Naive thymus-derived CD4-positive, alpha-beta T cell (primary cell): ENCODE measurements around the gene GNPTG. TPM values are rescaled to one million over a fixed set of nuclear protein-coding genes. Genes with fewer than 3 reads are reported as not detected.

Experiments
- ATAC-seq: fragments of 150-1000 bp; cut with Tn5 transposase; 2 replicates; pipeline ENCODE4 v1.10.0; 2021; ENCODE audit warnings: mild to moderate bottlenecking, moderate library complexity
- CTCF ChIA-PET: fragments of 350-600 bp; sonication (Branson Sonifier 250); formaldehyde crosslinking; loops from one replicate; lab custom pipeline; 2021; ENCODE audit warnings: antibody characterized with exemption; lab: Charles Lee
- POLR2A ChIA-PET: fragments of 350-600 bp; sonication (Branson Sonifier 250); formaldehyde crosslinking; loops from one replicate; lab custom pipeline; 2021; ENCODE audit warnings: antibody characterized with exemption, inconsistent platforms; lab: Charles Lee
- DNase-seq, 9 donors: peaks; one replicate each; pipeline versions ENCODE4 v3.0.0 to v3.0.0-alpha.2; 2020 to 2022; ENCODE audit warnings: mixed read lengths in 1 of 9
- H3K27ac ChIP-seq: one replicate; pipeline ENCODE4 v1.7.0; 2013; ENCODE audit warnings: mild to moderate bottlenecking, low read depth, low read length, moderate library complexity
- H3K27me3 ChIP-seq, 2 donors: one replicate each; pipeline ENCODE4 v1.7.0; 2013; ENCODE audit warnings: low read length in 2 of 2, mild to moderate bottlenecking in 2 of 2, moderate library complexity in 2 of 2; ENCODE audit not compliant: control insufficient read depth in 2 of 2, insufficient read depth in 2 of 2
- H3K36me3 ChIP-seq, 3 experiments: 1 replicate in 2 of 3; 2 replicates in 1 of 3; pipeline ENCODE4 v1.7.0; 2013; ENCODE audit warnings: low read length in 3 of 3, mild to moderate bottlenecking in 3 of 3, moderate library complexity in 1 of 3; ENCODE audit not compliant: insufficient read depth in 3 of 3, control insufficient read depth in 2 of 3
- H3K4me1 ChIP-seq, 2 donors: one replicate each; pipeline ENCODE4 v1.7.0; 2013; ENCODE audit warnings: low read length in 2 of 2, mild to moderate bottlenecking in 2 of 2, moderate library complexity in 1 of 2; ENCODE audit not compliant: control insufficient read depth in 2 of 2, insufficient read depth in 2 of 2
- H3K4me3 ChIP-seq: 2 replicates; pipeline ENCODE4 v1.7.0; 2013; ENCODE audit warnings: mild to moderate bottlenecking, low read length
- H3K9me3 ChIP-seq, 3 experiments: 1 replicate in 2 of 3; 2 replicates in 1 of 3; pipeline ENCODE4 v1.7.0; 2013; ENCODE audit warnings: low read length in 3 of 3; ENCODE audit not compliant: control insufficient read depth in 2 of 3
- H3K27ac Mint-ChIP-seq, 9 donors: one replicate each; pipeline ENCODE4 v1.8.0; 2020 to 2022; ENCODE audit warnings: mixed read lengths in 9 of 9, mild to moderate bottlenecking in 8 of 9, moderate library complexity in 5 of 9, inconsistent platforms in 2 of 9
- H3K27me3 Mint-ChIP-seq, 5 donors: one replicate each; pipeline ENCODE4 v1.8.0; 2021 to 2022; ENCODE audit warnings: mixed read lengths in 5 of 5, mild to moderate bottlenecking in 1 of 5
- H3K36me3 Mint-ChIP-seq, 5 donors: one replicate each; pipeline ENCODE4 v1.8.0; 2020 to 2022; ENCODE audit warnings: mixed read lengths in 5 of 5, mild to moderate bottlenecking in 3 of 5, inconsistent platforms in 1 of 5
- H3K4me1 Mint-ChIP-seq, 7 donors: one replicate each; pipeline ENCODE4 v1.8.0; 2020 to 2022; ENCODE audit warnings: mixed read lengths in 7 of 7, mild to moderate bottlenecking in 3 of 7, inconsistent platforms in 1 of 7
- H3K4me3 Mint-ChIP-seq, 10 donors: one replicate each; pipeline ENCODE4 v1.8.0; 2020 to 2022; ENCODE audit warnings: mild to moderate bottlenecking in 10 of 10, mixed read lengths in 10 of 10, moderate library complexity in 6 of 10, inconsistent platforms in 2 of 10
- H3K9me3 Mint-ChIP-seq, 11 donors: one replicate each; pipeline ENCODE4 v1.8.0; 2020 to 2022; ENCODE audit warnings: mixed read lengths in 11 of 11, mild to moderate bottlenecking in 4 of 11, inconsistent platforms in 1 of 11, moderate library complexity in 1 of 11
- intact Hi-C, 2 donors: fragments of 100-400 bp; cut with micrococcal nuclease; formaldehyde crosslinking; loops; one replicate each; pipeline ENCODE4 v1.15.1; 2023
- polyA plus RNA-seq, 2 donors: library from polyadenylated mRNA; unstranded; fragments of 300-500 nt; fragmentation: Illumina TruSeq; gene quantifications; one replicate each; pipeline ENCODE4 v1.2.3, GENCODE V29; 2021
- total RNA-seq, 6 experiments: library from RNA in 5 of 6; stranded (reverse) in 5 of 6; gene quantifications; 1 replicate in 5 of 6; 2 replicates in 1 of 6; pipeline ENCODE4 v1.2.3 and lab custom pipeline; 2021 to 2026

GNPTG gene
- total and polyA plus RNA-seq, 7 experiments from 2014 or later: 37.9 to 57.7 (median 48.6) TPM

DNA sequence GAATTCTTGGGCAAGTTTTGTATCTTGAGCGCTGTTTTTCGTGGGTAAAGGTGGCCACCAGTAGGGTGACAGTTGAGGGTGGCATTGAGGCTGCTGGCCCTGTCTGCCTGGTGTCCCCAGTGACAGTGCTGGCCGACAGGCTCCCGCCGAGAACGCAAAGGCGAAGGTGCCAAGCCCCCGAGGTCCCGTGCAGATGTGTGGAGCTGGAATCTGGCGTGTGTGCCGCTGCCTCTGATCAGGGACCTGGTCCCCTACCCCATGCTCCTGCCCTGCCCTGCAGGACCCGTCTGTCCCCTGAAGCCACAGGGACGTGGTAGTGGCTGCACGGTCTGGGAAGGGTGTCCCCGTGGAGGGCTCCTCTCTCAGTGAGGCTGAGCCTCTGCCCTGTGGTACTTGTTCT is 38.8 kb upstream of the GNPTG start:
- no peak overlapping the region for H3K4me3 ChIP-seq
- intact Hi-C loops: no loop called here
- DNase-seq: no peak
- Mint-ChIP-seq H3K4me3 (peak overlapping the region in 9 of 10 donors; percentile 38 to 100 (median 64)), H3K4me1 (peaks cover 18 to 48% (median 33%) of the 10 kb centered on the region in 7 donors), H3K9me3 (peaks cover 0 to 4% (median 0%) of the 10 kb centered on the region in 11 donors), H3K36me3 (peaks cover 0 to 32% (median 18%) of the 10 kb centered on the region in 5 donors), H3K27ac (peak overlapping the region in 2 of 9 donors; percentile 25 to 43), H3K27me3 (no peaks in the 10 kb centered on the region)
- no peak for ATAC-seq
- POLR2A ChIA-PET: no interaction called here
- CTCF ChIA-PET: no interaction called here
- peaks cover 26 to 27% of the 10 kb centered on the region in 2 donors for H3K4me1 ChIP-seq
- no peaks in the 10 kb centered on the region for H3K9me3 ChIP-seq
- no peak overlapping the region for H3K27ac ChIP-seq
- H3K36me3 ChIP-seq: peaks cover 19 to 61% (median 27%) of the 10 kb centered on the region in 3 experiments
- H3K27me3 ChIP-seq: no peaks in the 10 kb centered on the region

DNA sequence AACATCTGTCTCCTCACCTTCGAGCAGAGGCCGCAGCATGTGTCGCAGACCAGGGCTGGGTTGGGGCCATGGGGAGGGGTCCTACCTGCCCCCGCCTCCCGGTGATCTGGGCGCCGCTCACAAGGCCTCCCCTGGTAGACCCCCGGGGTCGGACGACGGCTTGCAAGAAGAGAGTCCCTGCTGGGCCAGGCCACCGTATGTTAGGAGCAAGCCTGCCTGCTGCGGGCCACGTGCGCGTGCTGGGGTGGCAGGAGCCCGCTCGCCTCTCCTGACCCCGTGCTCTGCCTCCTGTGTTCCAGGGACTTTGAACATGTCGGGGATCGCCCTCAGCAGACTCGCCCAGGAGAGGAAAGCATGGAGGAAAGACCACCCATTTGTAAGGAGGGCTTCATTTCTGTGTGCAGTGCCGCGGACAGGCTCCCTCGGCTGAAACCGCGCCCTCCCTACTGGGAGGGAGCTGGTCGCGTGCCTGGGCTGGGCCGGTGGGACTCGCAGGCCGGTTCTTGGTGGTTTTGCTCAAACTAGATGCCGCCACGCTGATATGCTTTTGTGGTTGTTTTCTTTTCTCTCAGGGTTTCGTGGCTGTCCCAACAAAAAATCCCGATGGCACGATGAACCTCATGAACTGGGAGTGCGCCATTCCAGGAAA is 37.9 kb upstream of the GNPTG start:
- Mint-ChIP-seq H3K27ac (peak overlapping the region in 2 of 9 donors; percentile 4 to 52), H3K4me1 (peaks cover 14 to 40% (median 29%) of the 10 kb centered on the region in 7 donors), H3K9me3 (peaks cover 0 to 3% (median 0%) of the 10 kb centered on the region in 11 donors), H3K4me3 (peak overlapping the region in 1 of 10 donors; percentile 26), H3K36me3 (peaks cover 4 to 39% (median 18%) of the 10 kb centered on the region in 5 donors), H3K27me3 (no peaks in the 10 kb centered on the region)
- DNase-seq (no peak), ATAC-seq (no peak)
- intact Hi-C loops: no loop called here
- Histone ChIP-seq H3K27ac (no peak overlapping the region), H3K4me1 (peaks cover 21 to 27% of the 10 kb centered on the region in 2 donors), H3K36me3 (peaks cover 19 to 70% (median 29%) of the 10 kb centered on the region in 3 experiments), H3K27me3 (no peaks in the 10 kb centered on the region), H3K9me3 (no peaks in the 10 kb centered on the region), H3K4me3 (no peak overlapping the region)
- ChIA-PET POLR2A (no interaction called here), CTCF (no interaction called here)

GRCh38 chr16:1314399-1315068 is 37.2 kb upstream of the GNPTG start:
- H3K27me3 Mint-ChIP-seq: no peaks in the 10 kb centered on the region
- no peaks in the 10 kb centered on the region for H3K27me3 ChIP-seq
- no peak for ATAC-seq
- CTCF ChIA-PET: no interaction called here
- H3K9me3 Mint-ChIP-seq: peaks cover 0 to 3% (median 0%) of the 10 kb centered on the region in 11 donors
- peaks cover 14 to 38% (median 29%) of the 10 kb centered on the region in 7 donors for H3K4me1 Mint-ChIP-seq
- H3K9me3 ChIP-seq: no peaks in the 10 kb centered on the region
- POLR2A ChIA-PET: no interaction called here
- peaks cover 21 to 27% of the 10 kb centered on the region in 2 donors for H3K4me1 ChIP-seq
- DNase-seq: no peak
- intact Hi-C loops: no loop called here
- peak overlapping the region in 3 of 9 donors; percentile 4 to 55 (median 52) for H3K27ac Mint-ChIP-seq
- no peak overlapping the region for H3K4me3 ChIP-seq
- peaks cover 4 to 39% (median 18%) of the 10 kb centered on the region in 5 donors for H3K36me3 Mint-ChIP-seq
- H3K36me3 ChIP-seq: peaks cover 24 to 77% (median 35%) of the 10 kb centered on the region in 3 experiments
- H3K4me3 Mint-ChIP-seq: peak overlapping the region in 1 of 10 donors; percentile 26
- no peak overlapping the region for H3K27ac ChIP-seq

DNA sequence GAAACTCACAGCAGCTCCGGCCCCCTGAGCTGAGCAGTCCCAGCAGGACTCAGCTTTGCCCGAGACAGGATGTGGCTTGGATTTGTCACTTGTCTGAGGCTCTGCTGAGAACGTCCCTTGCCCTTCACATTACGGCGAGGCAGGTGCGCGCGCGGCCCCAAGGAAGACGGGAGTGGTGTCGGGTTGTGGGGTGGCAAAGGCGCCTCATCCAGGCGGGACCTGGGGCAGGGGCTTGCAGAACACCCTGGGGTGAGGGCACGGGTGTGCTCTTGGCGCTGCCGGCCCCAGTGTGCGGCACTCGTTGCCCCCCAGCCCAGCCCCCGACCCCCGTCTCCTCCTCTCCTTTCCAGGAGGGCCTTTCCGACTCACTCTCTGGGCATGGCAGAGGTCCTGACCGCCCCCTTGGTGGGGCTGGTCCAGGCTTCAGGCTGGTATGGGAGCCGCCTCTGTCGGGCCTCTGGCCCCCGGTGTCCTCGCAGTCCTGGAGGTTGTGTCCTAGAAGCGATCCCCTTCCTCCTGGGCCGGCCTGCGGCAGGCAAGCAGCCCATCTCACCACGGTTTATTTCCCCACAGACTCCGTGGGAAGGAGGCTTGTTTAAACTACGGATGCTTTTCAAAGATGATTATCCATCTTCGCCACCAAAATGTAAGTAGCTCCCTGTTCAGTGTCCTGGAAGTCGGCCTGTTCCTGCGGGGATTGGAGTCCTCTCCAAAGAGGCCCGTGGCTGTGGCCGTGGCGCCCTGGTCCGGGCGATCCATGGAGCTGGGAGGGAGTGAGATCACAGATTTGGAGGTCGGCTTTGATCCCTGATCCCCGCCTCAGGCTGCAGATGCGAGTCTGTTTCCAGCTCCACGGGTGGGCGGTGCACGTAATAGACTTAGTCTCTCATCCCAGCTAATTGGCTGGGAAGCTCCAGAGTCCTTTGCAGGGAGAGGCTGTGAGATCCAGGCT is 36.4 kb upstream of the GNPTG start:
- POLR2A ChIA-PET: interaction anchor here (1.3 kb wide), 1 partner anchor 11 kb away, joined by 3 read pairs; no protein-coding TSS in a partner anchor
- H3K36me3 Mint-ChIP-seq: peaks cover 4 to 43% (median 14%) of the 10 kb centered on the region in 5 donors
- Histone ChIP-seq H3K9me3 (no peaks in the 10 kb centered on the region), H3K4me1 (peaks cover 21 to 27% of the 10 kb centered on the region in 2 donors), H3K36me3 (peaks cover 27 to 85% (median 43%) of the 10 kb centered on the region in 3 experiments), H3K27ac (no peak overlapping the region), H3K27me3 (no peaks in the 10 kb centered on the region), H3K4me3 (no peak overlapping the region)
- ATAC-seq: no peak
- peaks cover 11 to 34% (median 25%) of the 10 kb centered on the region in 7 donors for H3K4me1 Mint-ChIP-seq
- H3K9me3 Mint-ChIP-seq: peaks cover 0 to 3% (median 0%) of the 10 kb centered on the region in 11 donors
- no peak overlapping the region for H3K4me3 Mint-ChIP-seq
- H3K27me3 Mint-ChIP-seq: no peaks in the 10 kb centered on the region
- DNase-seq: no peak
- CTCF ChIA-PET: interaction anchor here (1.1 kb wide), 1 partner anchor 17 kb away, joined by 5 read pairs; no protein-coding TSS in a partner anchor
- intact Hi-C loops: no loop called here
- H3K27ac Mint-ChIP-seq: no peak overlapping the region

GRCh38 chr16:1316033-1316405 is 35.7 kb upstream of the GNPTG start:
- Mint-ChIP-seq H3K9me3 (peaks cover 0 to 2% (median 0%) of the 10 kb centered on the region in 11 donors), H3K4me1 (peaks cover 5 to 27% (median 18%) of the 10 kb centered on the region in 7 donors), H3K36me3 (peaks cover 4 to 42% (median 13%) of the 10 kb centered on the region in 5 donors), H3K27ac (no peak overlapping the region), H3K27me3 (no peaks in the 10 kb centered on the region), H3K4me3 (no peak overlapping the region)
- Histone ChIP-seq H3K9me3 (no peaks in the 10 kb centered on the region), H3K27me3 (no peaks in the 10 kb centered on the region), H3K36me3 (peaks cover 27 to 92% (median 49%) of the 10 kb centered on the region in 3 experiments), H3K27ac (no peak overlapping the region), H3K4me3 (no peak overlapping the region), H3K4me1 (peaks cover 18 to 21% of the 10 kb centered on the region in 2 donors)
- intact Hi-C loops: no loop called here
- ChIA-PET CTCF (interaction anchor here (1.1 kb wide), 1 partner anchor 16 kb away, joined by 5 read pairs; no protein-coding TSS in a partner anchor), POLR2A (interaction anchor here (1.3 to 1.7 kb wide), 2 partner anchors 10 to 11 kb away, joined by 3 to 8 read pairs; no protein-coding TSS in a partner anchor)
- no peak for DNase-seq
- no peak for ATAC-seq
